Measurements from ENCODE around the gene NR4A1.

Gene NR4A1

DNA sequence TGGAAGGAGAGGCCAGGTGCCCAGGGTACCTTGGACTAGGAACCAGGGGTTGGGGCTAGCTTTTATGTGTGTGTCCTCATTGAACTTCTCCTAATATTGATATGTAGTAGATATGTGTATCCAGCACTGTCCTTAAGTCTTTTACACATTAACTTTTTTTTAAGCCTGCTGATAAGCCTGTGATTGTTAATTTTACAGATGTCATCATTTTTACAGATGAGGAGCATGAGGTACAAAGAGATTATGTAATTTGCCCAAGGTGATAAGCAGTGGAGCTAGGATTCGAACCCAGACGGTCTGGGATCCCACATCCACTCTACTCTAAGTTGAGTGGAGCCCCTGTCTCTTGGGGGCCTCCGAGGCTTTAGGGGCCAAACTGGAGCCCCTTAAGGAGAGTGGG lies 10.2 kb upstream of the NR4A1 start:
- in situ Hi-C loops (cut with MboI; ENCODE audit: low sequenced_read_pairs), result no loop called here

DNA sequence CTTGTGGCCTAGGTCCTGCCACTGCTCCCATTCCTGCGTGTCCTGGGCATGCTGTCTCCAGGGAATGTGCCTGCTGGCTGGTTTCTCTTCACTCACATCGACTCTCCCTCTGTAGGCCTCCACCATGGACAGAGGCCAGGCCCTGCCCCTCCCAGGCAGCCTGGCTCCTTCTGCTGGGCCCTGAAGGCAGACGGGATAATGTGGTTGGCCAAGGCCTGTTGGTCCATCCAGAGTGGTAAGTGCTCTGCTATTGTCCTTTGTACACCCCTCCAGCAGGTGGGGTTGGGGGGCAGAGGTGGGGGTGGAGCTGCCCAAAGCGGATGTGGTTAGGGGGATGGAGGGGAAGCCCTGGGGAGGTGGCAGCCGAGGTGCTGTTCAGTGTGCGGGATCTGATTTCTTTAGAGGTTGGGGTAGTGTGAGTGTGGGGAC lies 9.5 kb upstream of the NR4A1 start:
- in situ Hi-C loops (cut with MboI; ENCODE audit: low sequenced_read_pairs), result no loop called here

DNA sequence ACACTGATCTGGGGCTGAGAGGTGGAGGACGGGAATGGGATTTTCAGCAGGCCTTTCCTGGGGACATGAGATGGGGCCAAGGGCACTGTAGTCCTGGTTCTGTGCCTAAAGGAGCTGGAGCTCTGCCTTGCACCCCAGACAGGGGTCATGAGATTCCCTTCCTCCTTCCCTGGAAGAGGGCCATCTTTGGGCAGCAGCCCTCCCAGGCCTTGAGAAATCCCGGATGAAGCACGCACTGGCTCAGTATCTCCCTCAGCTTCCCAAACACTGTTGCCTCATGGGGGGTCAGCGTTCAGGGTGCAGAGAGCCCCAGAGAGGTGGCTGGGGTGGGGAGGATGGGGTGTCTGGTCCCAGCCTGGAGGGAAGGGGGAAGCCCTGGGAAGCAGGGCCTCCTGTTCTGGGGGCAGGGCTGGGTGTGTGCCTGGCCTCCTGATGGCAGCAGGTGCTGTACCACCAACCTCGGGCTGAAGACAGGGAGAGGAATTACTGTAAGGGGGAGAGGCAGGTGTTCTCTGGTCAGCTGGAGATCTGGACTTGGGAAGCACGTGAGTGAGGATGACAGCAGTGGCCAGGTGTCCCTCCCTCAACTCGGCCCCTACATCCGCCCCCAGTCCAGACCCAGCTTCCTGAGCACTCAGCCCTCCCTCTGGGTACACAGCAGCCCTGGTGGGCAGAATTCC lies 8.4 kb upstream of the NR4A1 start:
- in situ Hi-C loops (cut with MboI; ENCODE audit: low sequenced_read_pairs), result no loop called here

DNA sequence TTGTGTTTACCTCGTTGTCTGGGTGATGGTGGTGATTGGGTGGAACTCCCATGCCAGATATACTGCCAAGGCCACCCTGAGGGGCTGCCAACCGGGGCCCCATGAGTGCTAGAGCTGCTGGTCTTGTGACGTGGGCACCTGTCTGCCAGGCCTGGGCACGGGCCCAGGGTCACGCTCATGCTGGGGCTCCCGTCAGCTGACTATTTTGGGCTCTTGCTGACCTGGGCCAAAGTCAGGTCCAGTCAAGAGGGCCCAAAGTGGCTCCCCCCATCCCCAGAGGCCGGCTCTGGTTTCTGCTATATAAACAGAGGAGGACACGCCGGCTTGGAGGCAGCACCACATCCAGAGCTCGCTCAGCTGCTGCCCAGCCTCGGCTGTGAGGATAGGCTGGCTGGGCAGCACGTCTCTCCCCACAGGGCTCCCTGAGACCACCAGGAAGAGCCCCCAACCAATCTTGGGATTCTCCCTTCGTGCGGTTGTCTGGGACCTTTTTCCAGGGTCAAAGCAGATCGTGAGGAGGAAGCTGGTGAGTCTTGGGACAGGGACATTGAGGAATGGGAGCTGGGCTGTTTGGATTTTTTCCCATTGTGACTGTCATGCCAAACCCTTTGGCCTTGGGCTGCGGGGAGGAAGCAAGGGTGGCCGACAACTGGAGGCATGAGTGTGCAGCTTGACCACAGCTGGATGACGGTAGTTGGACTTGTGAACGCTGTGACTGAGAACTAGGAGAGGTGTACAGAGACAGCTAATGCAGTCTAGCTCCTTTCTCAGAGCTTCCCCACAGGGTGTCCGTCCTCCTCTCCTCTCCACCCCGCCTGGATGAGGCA lies 7.6 kb upstream of the NR4A1 start:
- in situ Hi-C loops (cut with MboI; ENCODE audit: low sequenced_read_pairs), result no loop called here

DNA sequence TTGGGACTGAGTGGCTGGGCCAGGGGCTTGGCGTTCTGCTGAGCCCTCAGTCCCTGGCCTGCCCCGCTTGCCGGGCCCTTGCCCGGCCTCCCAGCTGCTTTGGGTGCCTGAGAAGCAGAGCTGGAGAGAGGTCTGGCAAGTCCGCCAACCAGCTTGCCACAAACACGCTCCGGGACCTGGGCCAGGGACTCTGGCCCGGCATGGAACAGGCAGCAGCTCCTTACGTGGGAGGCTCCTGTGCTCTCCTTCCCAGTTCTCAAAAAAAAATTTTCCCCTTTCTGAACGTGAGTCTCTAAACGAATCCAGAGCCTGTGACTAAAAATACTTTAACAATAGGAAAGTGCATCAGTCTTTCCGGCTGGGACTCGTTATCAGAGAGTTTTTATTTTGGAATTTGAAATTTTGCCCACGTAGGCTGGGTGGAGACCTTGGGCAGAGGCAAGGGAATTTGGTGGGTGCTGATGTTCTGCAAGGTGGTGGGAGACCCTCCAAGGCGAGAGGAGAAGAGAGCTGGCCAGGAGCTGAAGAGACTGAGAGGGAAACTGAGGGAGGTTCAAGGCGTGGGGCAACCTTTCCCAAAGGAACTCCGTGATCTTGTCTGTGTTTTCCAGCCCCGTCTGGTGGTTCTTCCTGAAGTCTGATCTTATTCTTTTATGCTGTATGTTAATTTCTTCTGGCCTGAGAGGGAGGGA lies 6.8 kb upstream of the NR4A1 start:
- in situ Hi-C loops (cut with MboI; ENCODE audit: low sequenced_read_pairs), result no loop called here

DNA sequence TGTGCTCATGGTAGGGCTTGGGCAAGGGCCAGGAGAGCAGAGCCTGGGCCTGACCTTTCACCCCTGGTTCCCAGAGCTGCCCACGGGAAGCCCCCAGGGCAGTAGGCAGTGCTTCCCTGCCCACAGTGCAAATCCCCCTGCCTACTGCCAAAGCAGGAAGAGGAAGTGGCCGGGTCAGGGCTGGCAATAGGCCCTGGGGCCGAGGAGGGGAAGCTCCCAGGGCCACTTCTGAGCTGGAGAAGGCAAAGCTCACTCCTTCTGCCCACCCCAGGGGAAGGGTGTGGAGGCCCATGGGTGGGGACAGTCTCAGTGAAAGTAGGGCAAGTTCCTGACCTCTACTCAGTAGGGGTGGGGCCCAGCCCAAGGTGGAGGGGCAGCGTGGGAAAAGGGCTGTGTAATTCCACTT lies 5.4 kb upstream of the NR4A1 start:
- in situ Hi-C loops (cut with MboI; ENCODE audit: low sequenced_read_pairs), result no loop called here

DNA sequence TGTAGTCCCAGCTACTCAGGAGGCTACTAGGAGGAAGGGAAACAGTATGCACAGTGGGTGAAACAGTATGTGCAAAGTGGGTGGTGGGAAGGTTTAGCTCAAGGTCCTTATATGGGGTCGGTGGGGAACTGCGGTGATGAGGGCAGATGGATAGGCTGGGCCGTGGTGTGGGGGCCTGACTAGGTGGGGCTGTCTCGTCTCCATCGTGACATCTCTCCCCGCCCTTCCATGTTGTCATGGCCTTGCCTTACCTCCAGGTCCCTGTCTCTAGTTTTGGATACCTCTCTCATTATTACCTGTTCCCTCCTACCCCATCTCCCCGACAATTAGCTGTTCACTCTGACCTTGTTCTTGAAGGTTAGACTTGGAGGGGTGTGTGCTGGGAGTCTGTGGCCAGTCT lies 4.4 kb upstream of the NR4A1 start:
- in situ Hi-C loops (cut with MboI; ENCODE audit: low sequenced_read_pairs), result no loop called here

DNA sequence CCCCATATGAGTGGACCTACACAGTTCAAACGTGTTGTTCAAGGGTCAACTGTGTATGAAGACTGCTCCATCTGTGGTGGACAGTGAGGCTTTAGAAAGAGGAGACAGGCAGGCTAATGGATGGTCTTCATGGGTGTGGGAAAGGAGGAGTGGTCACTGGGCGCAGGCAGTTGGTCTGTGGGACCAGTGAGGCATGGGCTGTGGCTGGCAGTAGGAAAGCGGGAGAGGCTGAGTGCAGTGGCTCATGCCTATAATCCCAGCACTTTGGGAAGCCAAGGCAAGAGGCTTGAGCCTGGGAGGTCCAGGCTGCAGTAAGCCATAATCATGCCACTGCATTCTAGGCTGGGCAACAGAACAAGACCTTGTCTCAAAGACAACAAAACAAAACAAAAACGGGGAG lies 2.0 kb upstream of the NR4A1 start:
- in situ Hi-C loops (cut with MboI; ENCODE audit: low sequenced_read_pairs), result no loop called here

DNA sequence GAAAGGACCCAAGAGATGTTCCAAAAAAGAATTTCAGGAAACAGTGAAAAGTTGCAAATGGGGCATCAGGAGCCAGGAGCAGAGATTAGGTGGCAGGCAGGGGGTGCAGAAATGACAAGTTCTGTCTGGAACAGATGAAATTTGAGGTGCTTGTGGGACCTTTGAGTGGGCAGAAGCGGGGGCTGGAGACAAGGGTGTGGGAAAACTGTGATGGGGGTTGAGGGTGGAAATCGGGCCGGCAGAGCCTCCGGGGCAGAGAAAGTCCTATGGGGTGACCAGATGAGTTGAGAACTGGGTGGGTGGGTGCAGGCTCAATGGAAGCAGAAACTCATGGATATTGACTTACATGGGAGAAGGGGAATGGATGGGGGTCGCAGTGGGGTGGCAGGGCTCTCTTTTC lies 1.6 kb upstream of the NR4A1 start:
- in situ Hi-C loops (cut with MboI; ENCODE audit: low sequenced_read_pairs), result no loop called here

DNA sequence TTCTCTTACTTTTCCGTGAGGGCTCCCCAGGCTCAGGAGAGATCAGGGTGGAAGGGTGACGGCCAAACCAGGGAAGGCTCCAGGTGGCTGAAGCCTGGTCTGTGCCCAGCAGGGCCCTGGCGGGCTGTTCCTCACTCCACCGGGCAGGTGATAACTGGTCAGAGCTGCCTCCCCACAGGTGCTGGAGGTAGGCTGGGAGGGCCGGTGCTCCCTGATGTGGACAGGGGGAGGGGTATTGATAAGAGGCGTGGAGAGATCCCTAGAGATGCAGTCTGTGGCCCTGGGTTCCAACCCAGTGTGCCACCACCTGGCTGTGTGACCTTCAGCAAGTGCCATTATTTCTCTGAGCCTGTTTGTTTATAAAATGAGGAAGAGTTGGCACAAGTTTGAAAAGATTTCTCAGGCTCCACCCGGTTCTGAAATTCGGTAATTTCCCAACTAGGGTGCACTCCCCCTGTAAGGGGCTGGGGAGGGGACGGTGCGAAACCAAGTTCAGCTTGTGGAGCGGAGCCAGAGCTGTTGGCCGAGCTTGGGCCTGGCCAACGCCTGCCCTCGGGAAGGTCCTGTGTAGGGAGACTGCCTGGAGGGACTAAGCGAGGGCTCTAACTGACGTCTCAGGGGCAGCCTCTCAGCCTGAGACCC lies 1.0 kb upstream of the NR4A1 start:
- in situ Hi-C loops (cut with MboI; ENCODE audit: low sequenced_read_pairs), result no loop called here

DNA sequence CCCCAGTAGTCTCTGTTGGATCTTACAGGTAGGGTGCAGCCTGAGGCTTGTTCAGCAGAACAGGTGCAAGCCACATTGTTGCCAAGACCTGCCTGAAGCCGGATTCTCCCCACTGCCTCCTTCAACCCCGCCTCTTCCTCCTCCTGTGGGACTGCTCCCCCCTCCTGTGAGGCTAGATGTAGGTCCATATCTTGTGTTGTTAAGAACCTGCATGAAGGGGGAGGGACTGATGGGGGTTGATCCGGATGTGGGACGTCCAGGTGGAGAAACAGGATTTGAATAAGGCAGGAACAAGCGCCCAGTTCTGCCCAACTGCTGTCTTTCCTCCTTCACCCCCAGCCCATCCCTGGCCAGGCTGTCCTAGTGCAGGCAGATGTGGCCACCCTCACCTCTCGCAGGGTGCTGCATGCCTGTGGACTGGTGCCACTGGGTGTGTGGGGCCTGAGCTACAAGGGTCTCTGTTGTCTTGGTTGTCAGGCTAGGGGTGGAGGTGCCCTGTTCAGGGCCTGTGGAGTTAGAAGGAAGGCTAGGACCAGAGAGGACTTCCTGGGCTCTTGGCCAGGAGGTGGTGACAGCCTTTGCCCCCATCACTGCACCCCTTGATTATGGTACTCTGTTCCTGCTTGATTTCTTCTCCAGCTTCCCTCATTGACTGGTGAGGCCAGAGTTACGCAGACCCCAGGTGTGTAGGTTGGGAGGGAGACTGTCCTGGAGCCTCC lies 1.4 kb downstream of the NR4A1 start:
- in situ Hi-C loops (cut with MboI; ENCODE audit: low sequenced_read_pairs), result no loop called here

DNA sequence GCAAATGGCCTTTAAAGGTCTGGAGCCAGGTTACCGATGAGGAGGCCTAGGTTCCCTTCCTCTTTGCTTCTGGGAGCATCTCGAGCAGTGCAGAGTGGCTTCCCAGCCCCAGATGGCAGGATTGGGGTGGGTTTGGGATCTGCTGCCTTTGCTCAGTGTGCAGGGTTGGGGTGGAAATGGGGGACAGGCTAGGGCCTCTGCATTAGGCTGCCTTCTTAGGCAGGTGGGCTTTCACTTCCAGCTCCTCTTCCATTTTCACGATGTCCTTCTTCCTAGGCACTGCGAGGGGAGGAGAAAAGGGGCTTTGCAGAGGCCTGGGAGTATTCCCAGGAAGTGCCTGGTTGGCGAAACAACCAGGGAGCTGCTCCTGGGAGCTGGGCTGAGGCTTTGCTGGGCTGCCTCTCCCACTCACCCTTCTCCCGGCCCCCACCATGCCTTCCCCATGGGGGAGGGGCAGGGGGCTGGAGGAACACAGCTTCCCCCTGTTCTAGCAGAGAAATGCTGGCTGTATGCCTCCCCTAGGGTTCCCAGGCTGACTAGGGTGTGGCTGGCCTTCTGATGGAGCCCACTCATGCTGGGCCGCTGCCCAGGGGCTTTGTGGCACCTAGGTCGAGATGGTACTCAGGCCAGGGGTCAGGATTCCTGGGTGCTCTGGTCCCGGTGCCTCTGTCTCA lies 2.4 kb downstream of the NR4A1 start:
- in situ Hi-C loops (cut with MboI; ENCODE audit: low sequenced_read_pairs), result no loop called here

DNA sequence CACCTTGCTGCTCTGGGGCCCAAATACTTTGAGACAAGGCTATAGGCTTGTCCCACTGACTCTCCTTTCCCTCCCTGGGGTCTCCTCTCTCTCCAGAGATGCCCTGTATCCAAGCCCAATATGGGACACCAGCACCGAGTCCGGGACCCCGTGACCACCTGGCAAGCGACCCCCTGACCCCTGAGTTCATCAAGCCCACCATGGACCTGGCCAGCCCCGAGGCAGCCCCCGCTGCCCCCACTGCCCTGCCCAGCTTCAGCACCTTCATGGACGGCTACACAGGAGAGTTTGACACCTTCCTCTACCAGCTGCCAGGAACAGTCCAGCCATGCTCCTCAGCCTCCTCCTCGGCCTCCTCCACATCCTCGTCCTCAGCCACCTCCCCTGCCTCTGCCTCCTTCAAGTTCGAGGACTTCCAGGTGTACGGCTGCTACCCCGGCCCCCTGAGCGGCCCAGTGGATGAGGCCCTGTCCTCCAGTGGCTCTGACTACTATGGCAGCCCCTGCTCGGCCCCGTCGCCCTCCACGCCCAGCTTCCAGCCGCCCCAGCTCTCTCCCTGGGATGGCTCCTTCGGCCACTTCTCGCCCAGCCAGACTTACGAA lies 3.1 kb downstream of the NR4A1 start:
- in situ Hi-C loops (cut with MboI; ENCODE audit: low sequenced_read_pairs), result no loop called here

DNA sequence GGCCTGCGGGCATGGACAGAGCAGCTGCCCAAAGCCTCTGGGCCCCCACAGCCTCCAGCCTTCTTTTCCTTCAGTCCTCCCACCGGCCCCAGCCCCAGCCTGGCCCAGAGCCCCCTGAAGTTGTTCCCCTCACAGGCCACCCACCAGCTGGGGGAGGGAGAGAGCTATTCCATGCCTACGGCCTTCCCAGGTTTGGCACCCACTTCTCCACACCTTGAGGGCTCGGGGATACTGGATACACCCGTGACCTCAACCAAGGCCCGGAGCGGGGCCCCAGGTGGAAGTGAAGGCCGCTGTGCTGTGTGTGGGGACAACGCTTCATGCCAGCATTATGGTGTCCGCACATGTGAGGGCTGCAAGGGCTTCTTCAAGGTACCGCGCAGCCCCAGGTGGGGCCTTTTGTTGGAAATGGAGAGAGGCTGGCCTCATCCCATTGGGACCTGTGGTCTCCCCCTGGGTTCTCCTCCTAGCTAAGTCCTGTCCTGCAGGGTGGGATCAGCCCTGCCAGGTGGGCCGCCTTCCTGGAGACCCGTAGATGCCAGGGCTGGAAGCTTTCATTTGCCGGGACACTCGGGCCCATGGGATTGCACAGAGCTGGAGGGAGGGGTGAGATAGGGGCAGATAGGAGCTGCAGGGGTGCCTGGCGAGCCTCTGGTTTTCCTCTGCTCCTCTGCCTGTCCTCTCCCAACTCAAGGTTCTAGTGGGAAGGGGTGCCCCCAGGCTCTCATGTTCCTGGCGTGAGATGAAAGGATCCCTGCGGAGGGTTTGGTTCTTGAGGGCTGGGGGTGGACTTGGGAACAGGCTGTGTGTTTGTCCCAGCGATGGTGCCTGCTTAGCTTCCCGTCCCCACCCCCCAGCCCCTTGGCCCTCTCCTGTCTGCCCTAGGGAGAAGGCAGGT lies 3.8 kb downstream of the NR4A1 start:
- in situ Hi-C loops (cut with MboI; ENCODE audit: low sequenced_read_pairs), result no loop called here

DNA sequence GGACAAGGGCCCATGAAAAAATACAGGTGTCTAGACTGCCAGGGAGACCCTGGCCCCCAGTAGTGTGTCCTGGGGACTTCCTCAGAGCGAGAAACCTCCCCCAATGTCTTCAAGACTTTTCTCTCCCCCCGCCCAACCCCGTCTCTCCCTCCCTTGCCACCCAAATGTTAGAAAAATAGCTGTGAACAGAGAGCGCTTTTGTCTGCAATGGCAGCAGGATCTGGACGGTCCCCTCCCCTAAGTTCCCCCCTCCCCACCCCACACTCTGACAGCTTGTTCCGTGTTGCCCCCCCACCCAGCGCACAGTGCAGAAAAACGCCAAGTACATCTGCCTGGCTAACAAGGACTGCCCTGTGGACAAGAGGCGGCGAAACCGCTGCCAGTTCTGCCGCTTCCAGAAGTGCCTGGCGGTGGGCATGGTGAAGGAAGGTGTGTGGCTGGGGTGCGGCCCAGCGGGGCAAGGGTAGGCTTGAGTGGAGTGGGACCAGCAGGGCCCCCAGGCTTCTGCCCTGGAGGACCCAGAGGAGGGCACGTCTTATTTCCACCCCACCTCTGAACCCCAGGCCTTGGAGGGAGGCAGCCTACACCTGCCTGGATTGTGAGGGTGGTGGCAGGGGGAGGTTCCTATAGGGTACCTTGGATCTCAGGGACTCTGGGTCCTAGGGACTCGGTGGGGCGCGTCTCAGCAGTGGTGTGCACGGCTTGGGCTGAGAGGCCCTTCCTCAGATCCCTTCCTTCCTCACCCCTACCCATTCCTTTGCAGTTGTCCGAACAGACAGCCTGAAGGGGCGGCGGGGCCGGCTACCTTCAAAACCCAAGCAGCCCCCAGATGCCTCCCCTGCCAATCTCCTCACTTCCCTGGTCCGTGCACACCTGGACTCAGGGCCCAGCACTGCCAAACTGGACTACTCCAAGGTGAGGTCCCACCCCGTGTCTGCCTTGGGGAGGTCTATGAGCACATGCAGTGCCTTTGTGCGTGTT lies 4.8 kb downstream of the NR4A1 start:
- in situ Hi-C loops (cut with MboI; ENCODE audit: low sequenced_read_pairs), result no loop called here

DNA sequence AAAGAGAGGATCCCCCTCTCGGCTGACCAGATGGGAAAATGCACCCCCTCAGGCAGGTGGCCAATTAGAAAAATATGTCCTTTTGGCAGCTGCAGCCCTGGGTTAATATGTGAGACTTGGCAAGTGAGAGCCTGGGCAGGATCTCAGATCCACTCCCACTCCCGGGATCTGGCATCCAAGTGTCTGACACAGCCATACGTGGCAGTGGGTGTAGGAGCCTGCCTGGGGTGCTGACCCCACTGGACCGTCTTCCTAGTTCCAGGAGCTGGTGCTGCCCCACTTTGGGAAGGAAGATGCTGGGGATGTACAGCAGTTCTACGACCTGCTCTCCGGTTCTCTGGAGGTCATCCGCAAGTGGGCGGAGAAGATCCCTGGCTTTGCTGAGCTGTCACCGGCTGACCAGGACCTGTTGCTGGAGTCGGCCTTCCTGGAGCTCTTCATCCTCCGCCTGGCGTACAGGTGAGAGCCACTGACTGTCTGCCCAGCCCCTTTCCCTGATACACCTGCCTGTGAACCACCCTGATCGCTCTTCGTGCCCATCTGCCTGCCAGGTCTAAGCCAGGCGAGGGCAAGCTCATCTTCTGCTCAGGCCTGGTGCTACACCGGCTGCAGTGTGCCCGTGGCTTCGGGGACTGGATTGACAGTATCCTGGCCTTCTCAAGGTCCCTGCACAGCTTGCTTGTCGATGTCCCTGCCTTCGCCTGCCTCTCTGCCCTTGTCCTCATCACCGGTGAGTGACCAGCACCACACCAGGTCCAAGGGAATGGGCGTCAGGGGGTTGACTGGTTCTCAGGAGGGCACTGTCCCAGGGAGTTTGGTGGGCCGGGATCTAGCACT lies 5.8 kb downstream of the NR4A1 start:
- in situ Hi-C loops (cut with MboI; ENCODE audit: low sequenced_read_pairs), result no loop called here

All from HL-60/S4 treated with retinoic acid at 250 ng/mL for 4 days and 3 days (cell line).